Erythroblast (primary cell): ENCODE measurements around the gene HOXA6.

Experiments used
- GATA1 ChIP-seq: IDR thresholded peaks from 2 replicates; pipeline ENCODE4 v1.6.1; 2011; ENCODE audit warnings: low read depth, mild to moderate bottlenecking, control low read depth, low read length, moderate library complexity
- POLR2A ChIP-seq: IDR thresholded peaks from 2 replicates; pipeline ENCODE4 v1.6.1; 2011; ENCODE audit warnings: mild to moderate bottlenecking, low read length

DNA sequence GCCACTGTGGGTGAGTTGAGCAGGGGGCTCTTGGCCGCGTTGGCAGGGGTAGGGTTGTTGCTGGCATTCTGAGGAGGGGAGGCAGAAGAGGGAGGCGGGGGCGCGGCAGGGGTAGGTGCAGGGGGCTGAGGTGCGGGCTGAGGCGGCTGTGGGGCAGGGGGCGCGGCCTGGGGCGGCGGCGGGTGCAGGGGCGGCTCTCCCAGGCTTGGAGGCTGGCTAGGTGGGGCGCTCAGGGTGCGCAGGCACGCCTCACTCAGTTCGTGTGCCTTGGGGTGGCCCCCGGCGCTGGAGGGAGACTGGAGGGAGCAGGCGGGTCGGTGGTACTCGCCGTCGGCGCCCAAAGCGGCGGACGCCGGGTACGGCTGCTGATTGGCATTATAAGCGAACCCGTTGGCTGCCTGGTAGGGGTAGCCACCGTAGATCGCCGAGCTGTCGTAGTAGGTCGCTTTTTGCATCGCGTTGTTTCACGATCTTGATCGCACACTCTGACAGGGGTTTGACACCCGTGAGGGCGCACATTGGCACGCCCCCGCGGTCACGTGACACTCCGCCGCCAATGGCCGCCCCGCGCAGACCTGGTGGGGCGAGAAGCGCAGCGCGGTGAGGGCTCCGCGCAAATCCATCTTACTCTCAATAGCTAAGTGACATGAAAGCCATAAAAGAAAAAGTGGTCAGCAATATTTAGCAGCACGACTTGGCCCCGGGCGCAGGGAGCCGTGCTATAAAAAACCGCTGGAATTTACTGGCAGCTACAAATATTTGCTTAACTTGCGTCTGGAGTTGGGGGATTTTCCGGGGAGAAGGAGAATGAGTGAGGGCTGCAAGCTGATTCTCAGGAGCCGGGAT, 37.2 kb downstream of the HOXA6 start:
- TF ChIP-seq POLR2A: no peak
- TF ChIP-seq GATA1: no peak
